ENCODE measurements around the gene SQOR.
"Not testable (repeated sequence)": the region's sequence is repeated elsewhere in the genome, so short reads cannot be mapped to it uniquely, and the experiment has no call there.

Gene SQOR

DNA sequence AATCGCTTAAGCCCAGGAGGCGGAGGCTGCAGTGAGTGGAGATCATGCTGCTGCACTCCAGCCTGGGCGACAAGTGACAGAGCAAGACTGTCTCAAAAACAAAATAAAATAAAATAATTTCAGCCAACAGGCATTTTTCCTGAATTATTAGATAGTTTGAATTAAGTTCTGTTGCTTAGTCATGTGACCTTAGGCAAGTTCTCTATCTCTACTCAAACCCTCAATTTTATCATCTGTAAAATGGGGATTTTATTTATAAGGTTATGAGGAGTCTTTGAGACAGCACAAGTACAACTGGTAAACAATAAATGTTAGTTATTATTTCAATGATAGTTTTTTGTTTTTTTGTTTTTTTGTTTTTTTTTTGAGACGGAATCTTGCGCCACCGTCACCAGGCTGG lies 13.0 kb downstream of the SQOR start:
- DNase-seq (ENCODE audit: extremely low read depth, insufficient read length): no peak
- Histone ChIP-seq H3K27me3 (replicated peaks; ENCODE audit: control insufficient read depth, insufficient read depth, low read length) (no peaks in the 10 kb centered on the region), H3K36me3 (ENCODE audit: control insufficient read depth, insufficient read depth, low read length) (no peaks in the 10 kb centered on the region), H3K4me3 (replicated peaks; ENCODE audit: low read depth, low read length) (no peak overlapping the region)
- TF ChIP-seq, protein P1, sequence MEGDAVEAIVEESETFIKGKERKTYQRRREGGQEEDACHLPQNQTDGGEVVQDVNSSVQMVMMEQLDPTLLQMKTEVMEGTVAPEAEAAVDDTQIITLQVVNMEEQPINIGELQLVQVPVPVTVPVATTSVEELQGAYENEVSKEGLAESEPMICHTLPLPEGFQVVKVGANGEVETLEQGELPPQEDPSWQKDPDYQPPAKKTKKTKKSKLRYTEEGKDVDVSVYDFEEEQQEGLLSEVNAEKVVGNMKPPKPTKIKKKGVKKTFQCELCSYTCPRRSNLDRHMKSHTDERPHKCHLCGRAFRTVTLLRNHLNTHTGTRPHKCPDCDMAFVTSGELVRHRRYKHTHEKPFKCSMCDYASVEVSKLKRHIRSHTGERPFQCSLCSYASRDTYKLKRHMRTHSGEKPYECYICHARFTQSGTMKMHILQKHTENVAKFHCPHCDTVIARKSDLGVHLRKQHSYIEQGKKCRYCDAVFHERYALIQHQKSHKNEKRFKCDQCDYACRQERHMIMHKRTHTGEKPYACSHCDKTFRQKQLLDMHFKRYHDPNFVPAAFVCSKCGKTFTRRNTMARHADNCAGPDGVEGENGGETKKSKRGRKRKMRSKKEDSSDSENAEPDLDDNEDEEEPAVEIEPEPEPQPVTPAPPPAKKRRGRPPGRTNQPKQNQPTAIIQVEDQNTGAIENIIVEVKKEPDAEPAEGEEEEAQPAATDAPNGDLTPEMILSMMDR (IDR thresholded peaks at IDR 0.05; ENCODE audit: insufficient read depth, low read length, poor library complexity, severe bottlenecking): no peak

DNA sequence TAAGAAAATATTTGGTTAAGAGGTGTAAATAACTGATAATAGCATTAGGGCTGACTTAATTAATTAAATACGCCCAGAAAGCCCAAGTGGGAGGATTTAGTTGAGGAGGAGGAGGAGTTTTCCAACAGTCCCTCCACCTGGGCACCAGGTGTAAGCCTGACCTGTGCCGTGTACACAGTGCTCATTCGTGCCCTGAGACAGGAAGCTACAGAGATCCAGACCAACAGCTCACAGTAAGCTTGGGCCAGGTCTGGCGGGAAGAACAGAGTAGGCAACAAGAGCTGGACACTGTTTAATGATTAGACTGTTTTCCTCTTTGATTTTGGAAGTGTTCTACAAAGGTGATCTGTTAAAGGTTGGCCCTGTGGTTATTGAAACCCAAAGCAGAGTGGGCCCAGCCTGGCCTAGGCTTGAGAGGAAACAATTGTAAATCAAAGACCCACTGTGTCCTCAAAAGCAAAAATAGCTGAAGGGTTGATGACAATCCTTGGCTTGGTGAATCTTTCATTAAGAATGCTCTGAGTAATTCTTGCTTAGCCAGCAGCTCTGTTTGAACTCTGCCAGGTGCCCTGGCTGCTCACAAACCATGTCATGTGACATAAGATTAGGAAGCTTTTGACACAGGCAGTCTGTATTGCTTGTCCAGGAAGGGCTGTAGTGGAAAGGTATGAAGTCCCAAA lies 13.8 kb downstream of the SQOR start:
- TF ChIP-seq, protein P1 (IDR thresholded peaks at IDR 0.05; ENCODE audit: insufficient read depth, low read length, poor library complexity, severe bottlenecking): no peak
- Histone ChIP-seq H3K27me3 (replicated peaks; ENCODE audit: control insufficient read depth, insufficient read depth, low read length) (no peaks in the 10 kb centered on the region), H3K36me3 (ENCODE audit: control insufficient read depth, insufficient read depth, low read length) (no peaks in the 10 kb centered on the region), H3K4me3 (replicated peaks; ENCODE audit: low read depth, low read length) (no peak overlapping the region)
- no peak for DNase-seq (ENCODE audit: extremely low read depth, insufficient read length)

DNA sequence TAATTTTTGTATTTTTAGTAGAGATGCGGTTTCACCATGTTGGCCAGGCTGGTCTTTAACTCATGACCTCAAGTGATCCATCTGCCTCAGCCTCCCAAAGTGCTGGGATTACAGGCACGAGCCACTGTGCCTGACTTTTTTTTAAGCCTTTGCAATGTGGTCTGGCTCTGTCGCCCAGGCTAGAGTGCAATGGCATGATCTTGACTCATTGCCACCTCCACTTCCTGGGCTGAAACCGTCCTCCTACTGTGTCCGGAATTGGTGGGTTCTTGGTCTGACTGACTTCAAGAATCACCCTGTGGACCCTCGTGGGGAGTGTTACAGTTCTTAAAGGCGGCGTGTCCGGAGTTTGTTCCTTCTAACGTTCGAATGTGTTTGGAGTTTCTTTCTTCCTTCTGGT lies 15.2 kb downstream of the SQOR start:
- not testable (repeated sequence) for DNase-seq (ENCODE audit: extremely low read depth, insufficient read length); H3K4me3 ChIP-seq (replicated peaks; ENCODE audit: low read depth, low read length)

DNA sequence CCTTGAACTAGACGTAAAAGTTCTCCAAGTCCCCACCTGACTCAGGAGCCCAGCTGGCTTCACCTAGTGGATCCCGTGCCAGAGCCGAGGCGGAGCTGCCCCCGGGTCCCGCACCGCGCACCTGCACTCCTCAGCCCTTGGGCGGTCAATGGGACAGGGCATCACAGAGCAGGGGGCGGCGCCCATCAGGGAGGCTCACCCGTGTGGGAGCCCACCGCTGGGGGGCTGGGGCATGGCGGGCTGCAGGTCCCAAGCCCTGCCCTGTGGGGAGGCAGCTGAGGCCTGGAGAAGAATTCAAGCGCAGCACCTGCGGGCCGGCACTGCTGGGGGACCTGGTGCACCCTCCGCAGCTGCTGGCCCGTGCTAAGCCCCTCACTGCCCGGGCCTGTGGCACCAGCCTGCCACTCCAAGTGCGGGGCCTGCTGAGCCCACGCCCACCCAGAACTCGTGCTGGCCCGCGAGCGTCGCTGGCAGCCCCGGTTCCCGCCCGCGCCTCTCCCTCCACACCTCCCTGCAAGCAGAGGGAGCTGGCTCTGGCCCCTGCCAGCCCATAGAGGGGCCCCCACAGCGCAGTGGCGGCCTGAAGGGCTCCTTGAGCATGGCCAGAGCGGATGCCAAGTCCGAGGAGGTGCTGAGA lies 16.2 kb downstream of the SQOR start:
- no peaks in the 10 kb centered on the region for H3K36me3 ChIP-seq (ENCODE audit: control insufficient read depth, insufficient read depth, low read length)
- TF ChIP-seq, protein P1 (IDR thresholded peaks at IDR 0.05; ENCODE audit: insufficient read depth, low read length, poor library complexity, severe bottlenecking): no peak
- no peak overlapping the region for H3K4me3 ChIP-seq (replicated peaks; ENCODE audit: low read depth, low read length)
- H3K27me3 ChIP-seq (replicated peaks; ENCODE audit: control insufficient read depth, insufficient read depth, low read length): no peaks in the 10 kb centered on the region
- DNase-seq (ENCODE audit: extremely low read depth, insufficient read length): no peak

More for the DNA sequence above, 15.2 kb downstream of the SQOR start:
- H3K27me3 ChIP-seq (replicated peaks; ENCODE audit: control insufficient read depth, insufficient read depth, low read length); H3K36me3 ChIP-seq (ENCODE audit: control insufficient read depth, insufficient read depth, low read length): not testable (repeated sequence)

DNA sequence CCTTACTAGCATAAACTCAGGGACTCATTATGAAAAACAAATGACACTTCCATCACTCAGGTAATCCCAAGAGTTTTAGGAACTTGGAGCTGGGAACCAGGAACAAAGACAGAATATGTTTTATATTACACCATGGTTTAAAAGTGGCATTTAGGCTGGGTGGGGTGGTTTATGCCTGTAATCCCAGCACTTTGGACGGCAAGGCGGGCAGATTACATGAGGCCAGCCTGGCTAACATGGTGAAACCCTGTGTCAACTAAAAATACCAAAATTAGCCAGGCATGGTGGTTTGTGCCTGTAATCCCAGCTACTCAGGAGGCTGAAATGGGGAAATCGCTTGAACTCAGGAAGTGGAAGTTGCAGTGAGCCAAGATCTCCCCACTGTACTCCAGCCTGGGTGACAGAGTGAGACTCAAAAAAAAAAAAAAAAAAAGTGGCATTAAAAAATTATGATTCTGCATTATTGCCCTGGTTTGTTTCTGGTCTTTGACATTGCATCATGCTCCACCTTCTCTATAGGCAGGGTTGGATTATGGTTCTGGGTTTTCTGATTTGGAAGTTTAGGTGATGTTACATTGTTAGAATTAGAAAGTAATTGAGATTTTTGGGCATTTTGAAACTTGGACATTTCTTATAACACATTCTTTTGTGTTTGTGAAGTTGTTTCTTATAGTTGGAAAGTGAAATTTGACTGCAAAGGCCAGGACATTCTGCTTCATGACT lies 19.0 kb downstream of the SQOR start:
- DNase-seq (ENCODE audit: extremely low read depth, insufficient read length): no peak
- H3K27me3 ChIP-seq (replicated peaks; ENCODE audit: control insufficient read depth, insufficient read depth, low read length): no peaks in the 10 kb centered on the region
- H3K4me3 ChIP-seq (replicated peaks; ENCODE audit: low read depth, low read length): no peak overlapping the region
- H3K36me3 ChIP-seq (ENCODE audit: control insufficient read depth, insufficient read depth, low read length): no peaks in the 10 kb centered on the region
- TF ChIP-seq, protein P1 (IDR thresholded peaks at IDR 0.05; ENCODE audit: insufficient read depth, low read length, poor library complexity, severe bottlenecking): no peak

DNA sequence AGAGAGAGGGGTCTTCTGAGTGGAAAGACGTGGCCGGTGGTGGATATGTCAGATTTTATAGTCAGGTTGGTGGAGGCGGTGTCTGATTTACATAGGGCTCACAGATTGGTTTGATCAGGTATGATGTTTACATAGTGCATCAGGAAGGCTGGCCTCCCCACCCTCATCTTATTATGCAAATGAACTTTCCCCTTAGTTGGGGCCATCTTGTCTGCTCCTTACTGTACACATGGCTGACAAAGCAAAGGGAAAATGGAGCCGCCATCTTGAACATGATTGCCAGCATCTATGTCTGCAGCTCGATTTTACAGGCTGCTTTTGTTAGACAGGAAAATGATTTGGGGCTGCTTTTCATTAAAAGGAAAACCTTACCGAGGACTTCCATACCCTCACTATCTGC lies 19.9 kb downstream of the SQOR start:
- DNase-seq (ENCODE audit: extremely low read depth, insufficient read length): no peak
- Histone ChIP-seq H3K27me3 (replicated peaks; ENCODE audit: control insufficient read depth, insufficient read depth, low read length) (no peaks in the 10 kb centered on the region), H3K36me3 (ENCODE audit: control insufficient read depth, insufficient read depth, low read length) (no peaks in the 10 kb centered on the region), H3K4me3 (replicated peaks; ENCODE audit: low read depth, low read length) (no peak overlapping the region)
- TF ChIP-seq, protein P1 (IDR thresholded peaks at IDR 0.05; ENCODE audit: insufficient read depth, low read length, poor library complexity, severe bottlenecking): no peak
